Osteoblast (primary cell): ENCODE measurements around the gene UBE2E1. TPM values are rescaled to one million over a fixed set of nuclear protein-coding genes. Genes with fewer than 3 reads are reported as not detected.

Experiments
- DNase-seq: peaks from one replicate; pipeline ENCODE4 v3.0.0; 2011; ENCODE audit warnings: low spot score, mixed read lengths; ENCODE audit not compliant: insufficient read length; ENCODE audit errors: missing footprints
- H2AFZ ChIP-seq: 2 replicates; pipeline ENCODE4 v1.6.0; 2011; ENCODE audit warnings: mild to moderate bottlenecking, low read length
- H3K27ac ChIP-seq: 2 replicates; pipeline ENCODE4 v1.5.1; 2011; ENCODE audit warnings: mild to moderate bottlenecking, low read depth, low read length, moderate library complexity
- H3K27me3 ChIP-seq: 2 replicates; pipeline ENCODE4 v1.6.0; 2012; ENCODE audit warnings: mild to moderate bottlenecking, control low read depth, inconsistent platforms, low read length, moderate library complexity; ENCODE audit not compliant: insufficient read depth
- H3K36me3 ChIP-seq: 2 replicates; pipeline ENCODE4 v1.5.1; 2011; ENCODE audit warnings: mild to moderate bottlenecking, low read length, control low read depth, moderate library complexity; ENCODE audit not compliant: insufficient read depth
- H3K4me1 ChIP-seq: 2 replicates; pipeline ENCODE4 v1.5.1; 2011; ENCODE audit warnings: mild to moderate bottlenecking, low read length, control low read depth, moderate library complexity; ENCODE audit not compliant: insufficient read depth
- H3K4me2 ChIP-seq: 2 replicates; pipeline ENCODE4 v1.6.0; 2011; ENCODE audit warnings: mild to moderate bottlenecking, low read length; ENCODE audit not compliant: insufficient read depth
- H3K4me3 ChIP-seq: fragments of 200-600 bp; sonication (generic); 3 replicates; pipeline ENCODE4 v1.5.1; 2012; ENCODE audit warnings: mild to moderate bottlenecking, low read length, inconsistent platforms; ENCODE audit not compliant: insufficient read depth
- H3K79me2 ChIP-seq: 2 replicates; pipeline ENCODE4 v1.6.0; 2012; ENCODE audit warnings: mild to moderate bottlenecking, low read length, control low read depth, inconsistent platforms; ENCODE audit not compliant: insufficient read depth
- H3K9me3 ChIP-seq: 2 replicates; pipeline ENCODE4 v1.5.1; 2011; ENCODE audit warnings: low read depth, low read length, control low read depth
- H4K20me1 ChIP-seq: 2 replicates; pipeline ENCODE4 v1.6.0; 2012; ENCODE audit warnings: mild to moderate bottlenecking, low read length, control low read depth; ENCODE audit not compliant: insufficient read depth
- CTCF ChIP-seq: IDR thresholded peaks from 2 replicates; pipeline ENCODE4 v1.5.1; 2011; ENCODE audit warnings: mild to moderate bottlenecking, low read depth, low read length, moderate library complexity; ENCODE audit errors: extremely low read depth
- total RNA-seq: library from RNA; depleted of rRNA; stranded (reverse); fragments of >200 nt; gene quantifications from 2 replicates; pipeline ENCODE4 v1.2.3, GENCODE V29; 2012

The UBE2E1 gene
- 89.0 and 98.1 TPM in 2 replicates for total RNA-seq

- Histone ChIP-seq H3K4me2 (peak within 1 kb of the TSS; percentile 89), H3K4me1 (peaks cover 7% of the 10 kb centered on the region), H3K27me3 (no peaks in the 10 kb centered on the region), H3K4me3 (peak within 1 kb of the TSS; percentile 87), H3K36me3 (peaks cover 3% of the 10 kb centered on the region), H2AFZ (peak within 1 kb of the TSS; percentile 77), H3K9me3 (no peaks in the 10 kb centered on the region), H3K27ac (no peak within 1 kb of the TSS), H3K79me2 (peaks cover 19% of the 10 kb centered on the region), H4K20me1 (peaks cover 3% of the 10 kb centered on the region)
- no peak for TF ChIP-seq CTCF
- peak; percentile 97 for DNase-seq
Measured at GRCh38 chr3:23805633-23806533, at the start of gene UBE2E1. TSS of gene UBE2E1 (plus strand) at chr3:23805955. CDS start at chr3:23807270, 1,315 bp downstream.

GRCh38 chr3:23756206-23756840 lies 49.4 kb upstream of the UBE2E1 start:
- no peak for DNase-seq
- Histone ChIP-seq H3K4me2 (no peak overlapping the region), H3K9me3 (no peaks in the 10 kb centered on the region), H3K4me1 (no peaks in the 10 kb centered on the region), H3K36me3 (no peaks in the 10 kb centered on the region), H2AFZ (no peak overlapping the region), H3K27ac (no peak overlapping the region), H3K4me3 (no peak overlapping the region), H3K27me3 (no peaks in the 10 kb centered on the region), H4K20me1 (no peaks in the 10 kb centered on the region), H3K79me2 (no peaks in the 10 kb centered on the region)
- TF ChIP-seq CTCF: no peak

- no peak overlapping the region for H3K27ac ChIP-seq
- H3K27me3 ChIP-seq: no peaks in the 10 kb centered on the region
- no peak for DNase-seq
- no peaks in the 10 kb centered on the region for H3K79me2 ChIP-seq
- H3K4me2 ChIP-seq: no peak overlapping the region
- H3K36me3 ChIP-seq: no peaks in the 10 kb centered on the region
- peaks cover 9% of the 10 kb centered on the region for H3K4me1 ChIP-seq
- H4K20me1 ChIP-seq: no peaks in the 10 kb centered on the region
- no peak for TF ChIP-seq CTCF
- no peak overlapping the region for H3K4me3 ChIP-seq
- H3K9me3 ChIP-seq: no peaks in the 10 kb centered on the region
- H2AFZ ChIP-seq: no peak overlapping the region
Measured at GRCh38 chr3:23758253-23758838, 47.4 kb upstream of the UBE2E1 start.

GRCh38 chr3:23760325-23760724 lies 45.4 kb upstream of the UBE2E1 start:
- Histone ChIP-seq H2AFZ (no peak overlapping the region), H3K27me3 (no peaks in the 10 kb centered on the region), H3K36me3 (no peaks in the 10 kb centered on the region), H3K9me3 (no peaks in the 10 kb centered on the region), H3K79me2 (no peaks in the 10 kb centered on the region), H3K27ac (no peak overlapping the region), H3K4me1 (peaks cover 10% of the 10 kb centered on the region), H3K4me3 (no peak overlapping the region), H3K4me2 (no peak overlapping the region), H4K20me1 (no peaks in the 10 kb centered on the region)
- DNase-seq: no peak
- TF ChIP-seq CTCF: no peak
